Adipocyte (in vitro differentiated cells): ENCODE results near the gene DNASE1L3.
"Not testable (repeated sequence)": the region's sequence is repeated elsewhere in the genome, so short reads cannot be mapped to it uniquely, and the experiment has no call there.

ENCODE experiments used
- DNase-seq: peaks from one replicate; pipeline ENCODE4 v3.0.0-alpha.2; 2015; ENCODE audit warnings: low read depth
- H3K27me3 ChIP-seq: replicated peaks from 2 replicates; pipeline ENCODE4 v1.7.0; 2013; ENCODE audit warnings: mild to moderate bottlenecking, low read length, moderate library complexity; ENCODE audit not compliant: control insufficient read depth, insufficient read depth
- H3K36me3 ChIP-seq: 2 replicates; pipeline ENCODE4 v1.7.0; 2013; ENCODE audit warnings: low read length, mild to moderate bottlenecking, moderate library complexity; ENCODE audit not compliant: control insufficient read depth, insufficient read depth, severe bottlenecking
- H3K4me1 ChIP-seq: 2 replicates; pipeline ENCODE4 v1.7.0; 2013; ENCODE audit warnings: mild to moderate bottlenecking, low read length, moderate library complexity; ENCODE audit not compliant: control insufficient read depth, insufficient read depth
- H3K4me3 ChIP-seq: 2 replicates; pipeline ENCODE4 v1.7.0; 2013; ENCODE audit warnings: mild to moderate bottlenecking, low read length, moderate library complexity
- H3K9ac ChIP-seq: 2 replicates; pipeline ENCODE4 v1.7.0; 2013; ENCODE audit warnings: mild to moderate bottlenecking, low read length, moderate library complexity
- H3K9me3 ChIP-seq: 2 replicates; pipeline ENCODE4 v1.7.0; 2013; ENCODE audit warnings: mild to moderate bottlenecking, low read length, moderate library complexity; ENCODE audit not compliant: control insufficient read depth

Gene DNASE1L3

DNA sequence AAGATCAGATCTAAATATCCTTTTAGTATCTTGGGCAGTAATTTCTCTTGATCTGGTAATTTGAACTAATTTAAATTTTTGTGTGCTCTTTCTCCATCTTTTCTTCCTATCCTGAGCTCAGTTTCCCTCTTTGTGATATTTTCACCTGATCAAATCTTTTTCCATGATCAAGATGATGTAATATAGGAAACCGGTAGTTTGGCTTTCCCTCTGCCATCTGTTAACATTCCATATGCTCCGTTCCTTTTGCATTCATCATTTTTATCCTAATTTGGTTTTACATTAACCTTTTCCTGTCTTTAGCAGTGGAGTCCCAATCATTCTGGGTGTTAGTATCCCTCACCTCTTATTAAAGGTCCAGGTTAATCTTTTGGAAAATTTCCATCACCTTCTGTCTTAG is 20.9 kb upstream of the DNASE1L3 start:
- Histone ChIP-seq H3K27me3 (peaks cover 4% of the 10 kb centered on the region), H3K4me3 (no peak overlapping the region), H3K4me1 (peaks cover 4% of the 10 kb centered on the region), H3K9me3 (no peaks in the 10 kb centered on the region), H3K36me3 (no peaks in the 10 kb centered on the region), H3K9ac (no peak overlapping the region)
- DNase-seq: no peak

DNA sequence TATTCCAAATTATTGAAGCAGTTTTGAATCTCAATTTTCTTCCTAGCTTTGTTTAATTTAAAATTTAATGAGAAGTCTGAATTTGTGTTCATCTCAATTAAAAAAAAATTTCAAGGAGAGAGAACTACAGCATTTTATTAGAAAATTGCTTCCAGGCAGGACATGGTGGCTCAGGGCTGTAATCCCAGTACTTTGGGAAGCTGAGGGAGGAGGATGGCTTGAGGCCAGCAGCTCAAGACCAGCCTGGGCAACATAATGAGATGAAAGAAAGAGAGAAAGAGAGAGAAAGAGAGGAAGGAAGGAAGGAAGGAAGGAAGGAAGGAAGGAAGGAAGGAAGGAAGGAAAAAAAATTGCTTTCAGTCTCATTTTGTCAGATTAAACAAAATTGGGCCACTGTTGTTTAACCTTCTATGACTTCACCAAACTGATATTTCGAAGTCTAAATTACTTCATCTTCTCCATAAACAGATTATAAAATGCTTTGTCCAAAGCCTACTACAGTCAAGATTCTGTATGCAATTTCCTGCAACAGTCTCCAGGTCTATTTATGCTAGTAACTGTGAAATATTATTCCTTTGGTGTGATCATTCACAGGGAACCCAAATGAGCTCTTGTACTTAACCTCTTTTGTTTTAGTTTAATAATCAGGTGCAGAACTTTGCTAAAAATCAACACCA is 20.2 kb upstream of the DNASE1L3 start:
- H3K4me3 ChIP-seq: no peak overlapping the region
- peaks cover 2% of the 10 kb centered on the region for H3K4me1 ChIP-seq
- no peak overlapping the region for H3K9ac ChIP-seq
- no peaks in the 10 kb centered on the region for H3K9me3 ChIP-seq
- peaks cover 8% of the 10 kb centered on the region for H3K27me3 ChIP-seq
- no peaks in the 10 kb centered on the region for H3K36me3 ChIP-seq
- DNase-seq: no peak

DNA sequence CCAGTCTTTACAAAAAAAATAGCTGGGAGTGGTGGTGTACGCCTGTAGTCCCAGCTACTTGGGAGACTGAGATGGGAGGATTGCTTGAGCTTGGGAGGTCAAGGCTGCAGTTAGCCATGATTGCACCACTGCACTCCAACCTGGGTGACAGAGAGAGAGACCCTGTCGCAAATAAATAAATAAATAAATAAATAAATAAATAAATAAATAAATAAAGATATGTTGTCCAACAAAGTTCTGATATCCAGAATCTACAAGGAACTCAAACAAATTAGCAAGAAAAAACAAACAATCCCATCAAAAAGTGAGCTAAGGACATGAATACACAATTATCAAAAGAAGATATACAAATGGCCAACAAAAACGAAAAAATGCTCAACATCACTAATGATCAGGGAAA is 17.2 kb upstream of the DNASE1L3 start:
- not testable (repeated sequence) for H3K27me3 ChIP-seq, DNase-seq, H3K4me1 ChIP-seq, H3K9ac ChIP-seq, H3K9me3 ChIP-seq, H3K4me3 ChIP-seq, H3K36me3 ChIP-seq

DNA sequence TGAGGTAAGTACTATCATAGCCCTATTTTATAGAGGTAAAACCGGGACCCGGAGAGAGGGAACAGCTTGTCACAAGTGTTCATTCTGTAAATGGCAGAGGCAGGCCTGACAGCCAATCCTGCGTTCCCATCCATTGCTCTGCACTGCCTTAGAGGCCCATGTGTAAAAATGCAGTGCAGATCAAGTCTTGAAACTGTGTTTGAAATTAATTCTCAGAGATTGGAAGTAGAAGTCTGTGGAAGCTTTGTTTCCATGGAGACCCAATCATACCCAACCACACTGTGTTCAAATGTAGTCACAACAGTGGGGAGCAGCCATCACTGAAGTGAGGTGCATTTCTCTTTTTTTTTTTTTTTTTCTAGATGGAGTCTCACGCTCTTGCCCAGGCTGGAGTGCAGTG is 13.1 kb upstream of the DNASE1L3 start:
- H3K4me3 ChIP-seq: no peak overlapping the region
- DNase-seq: no peak
- H3K36me3 ChIP-seq: no peaks in the 10 kb centered on the region
- H3K4me1 ChIP-seq: no peaks in the 10 kb centered on the region
- no peak overlapping the region for H3K9ac ChIP-seq
- peaks cover 7% of the 10 kb centered on the region for H3K9me3 ChIP-seq
- H3K27me3 ChIP-seq: peaks cover 4% of the 10 kb centered on the region

DNA sequence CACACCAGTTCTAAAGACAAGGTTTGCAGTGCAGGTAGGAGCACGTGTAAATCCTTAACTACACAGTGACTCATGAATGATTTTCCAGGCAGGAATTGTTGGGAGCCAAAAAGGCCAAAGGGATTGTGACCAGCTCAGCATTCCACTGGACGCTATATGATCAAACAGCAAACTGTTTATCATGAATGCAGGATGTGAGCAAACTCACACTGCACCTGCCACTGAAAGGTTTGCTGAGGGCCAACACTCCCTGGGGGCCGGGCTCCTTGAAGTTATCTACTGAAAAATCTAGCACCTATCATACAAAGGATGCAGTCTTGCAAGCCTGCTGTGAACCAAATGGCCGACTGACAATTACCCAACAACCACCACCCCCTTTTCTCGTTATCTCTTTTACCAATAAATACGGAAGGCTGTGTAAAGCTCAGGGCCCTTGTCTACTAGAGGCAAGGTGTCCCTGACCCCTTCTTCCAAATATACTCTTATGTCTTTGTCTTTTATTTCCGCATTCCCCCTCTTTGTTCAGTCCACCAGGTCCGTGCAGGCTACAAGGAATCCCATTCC is 11.5 kb upstream of the DNASE1L3 start:
- H3K9me3 ChIP-seq: peaks cover 7% of the 10 kb centered on the region
- peaks cover 4% of the 10 kb centered on the region for H3K27me3 ChIP-seq
- H3K4me1 ChIP-seq: no peaks in the 10 kb centered on the region
- DNase-seq: no peak
- no peak overlapping the region for H3K4me3 ChIP-seq
- H3K36me3 ChIP-seq: no peaks in the 10 kb centered on the region
- no peak overlapping the region for H3K9ac ChIP-seq

DNA sequence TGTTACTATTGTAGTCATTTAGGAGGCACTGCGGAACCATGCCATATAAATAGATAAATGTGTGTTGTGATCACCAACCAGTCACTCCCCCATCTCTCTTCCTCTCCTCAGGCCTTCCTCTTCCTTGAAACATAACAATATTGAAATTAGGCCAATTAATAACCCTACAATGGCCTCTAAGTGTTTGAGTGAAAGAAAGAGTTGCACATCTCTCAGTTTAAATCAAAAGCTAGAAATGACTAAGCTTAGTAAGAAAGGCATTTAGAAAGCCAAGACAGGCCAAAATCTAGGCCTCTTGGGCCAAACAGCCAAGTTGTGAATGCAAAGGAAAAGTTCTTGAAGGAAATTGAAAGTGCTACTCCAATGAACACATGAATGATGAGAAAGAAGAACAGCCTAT is 8.1 kb upstream of the DNASE1L3 start:
- no peak overlapping the region for H3K9ac ChIP-seq
- H3K4me1 ChIP-seq: peaks cover 4% of the 10 kb centered on the region
- H3K4me3 ChIP-seq: no peak overlapping the region
- no peak for DNase-seq
- H3K27me3 ChIP-seq: no peaks in the 10 kb centered on the region
- H3K9me3 ChIP-seq: peaks cover 7% of the 10 kb centered on the region
- H3K36me3 ChIP-seq: no peaks in the 10 kb centered on the region

DNA sequence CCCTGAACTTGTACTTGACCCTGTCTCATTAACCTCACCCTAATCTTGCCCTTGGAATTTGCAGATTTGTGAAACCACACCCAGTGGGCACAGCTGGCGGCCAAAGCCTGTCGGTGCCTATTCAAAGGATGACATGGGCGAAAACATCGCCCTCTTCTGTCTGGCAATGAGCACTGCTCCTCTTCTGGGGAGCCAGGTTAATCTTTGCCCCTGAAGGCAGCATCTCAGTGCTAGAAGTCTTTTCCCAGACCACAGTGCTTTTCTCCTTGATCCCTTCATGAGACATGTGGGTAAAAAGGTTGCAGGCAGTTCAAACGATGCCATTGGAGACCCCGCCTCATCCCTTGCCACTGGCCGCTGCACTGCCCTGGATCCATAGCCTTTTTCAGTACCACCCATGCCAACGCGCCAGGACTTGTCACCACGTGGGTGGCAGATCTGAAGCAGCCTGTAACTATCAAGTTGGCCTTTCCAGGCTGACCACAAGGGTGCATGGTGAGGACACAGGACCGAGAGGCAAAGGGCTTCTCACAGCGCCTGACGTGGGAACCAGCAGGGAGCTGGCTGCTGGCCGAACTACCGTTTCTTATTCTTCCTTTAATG is 6.5 kb upstream of the DNASE1L3 start:
- H3K27me3 ChIP-seq: no peaks in the 10 kb centered on the region
- peaks cover 7% of the 10 kb centered on the region for H3K9me3 ChIP-seq
- H3K9ac ChIP-seq: no peak overlapping the region
- H3K4me3 ChIP-seq: no peak overlapping the region
- no peaks in the 10 kb centered on the region for H3K36me3 ChIP-seq
- peak; percentile 72 for DNase-seq
- H3K4me1 ChIP-seq: peaks cover 4% of the 10 kb centered on the region

DNA sequence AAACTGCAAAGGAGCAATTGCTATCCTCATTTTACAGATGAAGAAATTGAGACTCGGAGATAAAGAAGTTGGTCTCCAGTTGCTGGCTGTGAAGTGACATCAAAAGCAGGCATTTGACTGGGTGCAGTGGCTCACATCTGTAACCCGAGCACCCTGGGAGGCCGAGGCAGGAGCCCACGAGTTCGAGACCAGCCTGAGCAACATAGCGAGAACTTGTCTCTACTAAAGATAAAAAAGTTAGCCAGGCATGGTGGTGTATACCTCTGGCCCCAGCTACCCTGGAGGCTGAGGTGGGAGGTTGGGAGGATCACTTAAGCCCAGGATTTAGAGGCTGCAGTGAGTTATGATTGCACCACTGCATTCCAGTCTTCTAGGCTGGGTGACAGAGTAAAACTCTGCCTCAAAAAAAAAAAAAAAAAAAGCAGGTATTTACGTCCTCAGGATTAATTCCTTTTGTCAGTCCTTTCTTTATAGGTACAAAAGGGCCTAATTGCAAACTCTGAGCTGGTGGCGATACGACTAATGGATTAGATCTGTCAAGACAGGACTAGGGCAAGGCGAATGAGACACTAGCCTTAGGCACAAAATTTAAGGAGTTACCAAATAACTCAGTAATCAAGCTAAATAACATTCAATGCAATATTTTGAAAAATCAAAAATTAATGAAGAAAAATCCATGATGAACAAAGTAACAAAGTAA is 5.9 kb upstream of the DNASE1L3 start:
- H3K4me1 ChIP-seq: peaks cover 4% of the 10 kb centered on the region
- no peaks in the 10 kb centered on the region for H3K27me3 ChIP-seq
- no peak overlapping the region for H3K4me3 ChIP-seq
- H3K36me3 ChIP-seq: no peaks in the 10 kb centered on the region
- DNase-seq: no peak
- H3K9me3 ChIP-seq: peaks cover 7% of the 10 kb centered on the region
- H3K9ac ChIP-seq: no peak overlapping the region

DNA sequence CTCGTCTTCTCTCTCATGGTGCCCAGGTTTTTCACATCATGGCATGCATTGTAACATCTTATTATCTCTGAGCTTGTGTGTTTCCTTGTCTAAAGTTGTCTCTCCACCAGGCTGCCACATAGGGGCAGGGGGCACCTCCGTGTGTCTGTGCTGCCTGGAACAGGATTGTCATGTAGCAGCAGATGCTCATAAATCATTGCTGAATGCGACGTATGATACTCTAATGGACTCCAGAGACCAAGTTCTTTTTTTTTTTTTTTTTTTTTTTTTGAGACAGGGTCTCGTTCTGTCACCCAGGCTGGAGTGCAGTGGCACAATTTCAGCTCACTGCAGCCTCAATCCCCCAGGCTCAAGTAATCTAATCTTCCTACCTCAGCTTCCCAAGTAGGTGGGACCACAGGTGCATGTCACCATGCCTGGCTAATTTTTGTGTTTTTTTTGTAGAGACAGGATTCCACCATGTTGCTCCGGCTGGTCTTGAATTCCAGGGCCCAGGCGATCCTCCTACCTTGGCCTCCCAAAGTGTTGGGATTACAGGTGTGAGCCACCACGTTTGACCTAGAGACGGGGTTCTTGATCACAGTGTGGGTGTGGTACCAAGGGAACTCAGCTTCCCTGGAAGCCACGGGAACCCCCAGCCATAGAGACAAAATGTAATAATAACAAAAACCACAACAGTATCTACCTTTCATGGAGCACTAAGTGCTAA is 4.7 kb upstream of the DNASE1L3 start:
- H3K36me3 ChIP-seq: no peaks in the 10 kb centered on the region
- no peak for DNase-seq
- H3K4me1 ChIP-seq: peaks cover 12% of the 10 kb centered on the region
- peaks cover 2% of the 10 kb centered on the region for H3K9me3 ChIP-seq
- no peak overlapping the region for H3K9ac ChIP-seq
- no peak overlapping the region for H3K4me3 ChIP-seq
- H3K27me3 ChIP-seq: no peaks in the 10 kb centered on the region

DNA sequence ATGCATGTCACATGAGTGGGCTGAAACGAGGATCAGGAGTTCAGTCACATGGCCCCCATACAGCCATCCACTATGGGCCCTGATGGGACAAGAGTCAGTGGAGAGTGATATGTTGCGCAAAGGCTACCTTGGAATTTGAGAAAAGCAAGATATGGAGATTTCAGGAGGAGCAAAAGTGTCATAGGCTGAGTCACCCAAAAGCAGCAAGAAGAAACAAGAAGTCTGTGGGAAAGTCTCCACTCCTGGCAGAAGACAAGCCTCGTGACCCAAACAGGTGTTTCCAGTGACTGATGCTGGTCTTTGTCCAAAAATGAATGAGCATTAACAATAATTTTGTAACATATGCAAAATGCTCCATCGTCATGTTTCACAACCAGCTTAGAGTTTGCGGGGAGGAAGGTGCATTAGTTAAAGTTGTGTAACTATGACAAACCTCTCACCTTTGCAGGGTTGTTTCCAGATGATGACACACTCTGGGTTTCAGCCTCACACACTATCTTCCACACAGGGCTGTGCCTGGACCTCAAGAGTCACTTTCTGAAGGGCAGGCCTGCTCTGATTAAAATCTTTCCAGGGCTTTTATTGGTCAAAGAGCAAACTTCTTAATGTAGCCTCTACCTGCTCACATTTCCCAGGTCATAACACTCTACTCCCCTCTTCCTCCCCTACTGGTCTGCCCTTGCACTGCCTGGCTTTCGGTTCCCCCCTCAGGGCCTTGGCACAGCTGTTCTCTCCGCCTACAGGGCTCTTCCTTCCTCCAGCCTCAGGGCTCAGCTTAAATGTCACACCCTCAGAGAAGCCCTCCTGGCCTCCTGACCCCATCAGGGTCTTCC is 3.9 kb upstream of the DNASE1L3 start:
- Histone ChIP-seq H3K27me3 (no peaks in the 10 kb centered on the region), H3K9me3 (no peaks in the 10 kb centered on the region), H3K4me3 (no peak overlapping the region), H3K4me1 (peaks cover 15% of the 10 kb centered on the region), H3K9ac (no peak overlapping the region), H3K36me3 (no peaks in the 10 kb centered on the region)
- no peak for DNase-seq
